Measurements from ENCODE around the gene HIPK3.
"Not testable (repeated sequence)": the region's sequence is repeated elsewhere in the genome, so short reads cannot be mapped to it uniquely, and the experiment has no call there.

Gene HIPK3

DNA sequence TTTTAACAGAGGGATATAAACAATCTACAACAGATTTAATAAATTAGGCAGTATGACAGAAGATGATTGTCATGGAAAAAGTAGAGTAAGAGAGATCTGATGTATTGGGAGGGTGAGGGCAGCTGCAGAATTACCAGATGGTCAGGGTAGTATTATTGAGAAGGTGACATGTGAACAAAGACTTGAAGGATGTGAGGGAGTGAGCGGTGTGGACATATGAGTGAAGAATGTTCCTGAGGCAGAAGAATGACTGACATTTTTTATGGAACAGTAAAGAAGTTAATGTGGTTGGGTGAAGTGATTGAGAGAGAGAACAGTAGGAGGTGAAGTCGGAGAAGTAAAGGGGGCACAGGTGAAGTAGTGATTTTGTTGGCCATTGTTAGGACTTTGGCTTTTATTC is 42.4 kb upstream of the HIPK3 start:
- DNase-seq (ENCODE audit: low read depth), result no peak
- TF ChIP-seq POLR2A (IDR thresholded peaks at IDR 0.05; ENCODE audit: extremely low read depth, insufficient read length), result no peak
- TF ChIP-seq, protein P1, sequence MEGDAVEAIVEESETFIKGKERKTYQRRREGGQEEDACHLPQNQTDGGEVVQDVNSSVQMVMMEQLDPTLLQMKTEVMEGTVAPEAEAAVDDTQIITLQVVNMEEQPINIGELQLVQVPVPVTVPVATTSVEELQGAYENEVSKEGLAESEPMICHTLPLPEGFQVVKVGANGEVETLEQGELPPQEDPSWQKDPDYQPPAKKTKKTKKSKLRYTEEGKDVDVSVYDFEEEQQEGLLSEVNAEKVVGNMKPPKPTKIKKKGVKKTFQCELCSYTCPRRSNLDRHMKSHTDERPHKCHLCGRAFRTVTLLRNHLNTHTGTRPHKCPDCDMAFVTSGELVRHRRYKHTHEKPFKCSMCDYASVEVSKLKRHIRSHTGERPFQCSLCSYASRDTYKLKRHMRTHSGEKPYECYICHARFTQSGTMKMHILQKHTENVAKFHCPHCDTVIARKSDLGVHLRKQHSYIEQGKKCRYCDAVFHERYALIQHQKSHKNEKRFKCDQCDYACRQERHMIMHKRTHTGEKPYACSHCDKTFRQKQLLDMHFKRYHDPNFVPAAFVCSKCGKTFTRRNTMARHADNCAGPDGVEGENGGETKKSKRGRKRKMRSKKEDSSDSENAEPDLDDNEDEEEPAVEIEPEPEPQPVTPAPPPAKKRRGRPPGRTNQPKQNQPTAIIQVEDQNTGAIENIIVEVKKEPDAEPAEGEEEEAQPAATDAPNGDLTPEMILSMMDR (IDR thresholded peaks at IDR 0.05; ENCODE audit: low read depth, low read length), result no peak
- TF ChIP-seq, protein P2, sequence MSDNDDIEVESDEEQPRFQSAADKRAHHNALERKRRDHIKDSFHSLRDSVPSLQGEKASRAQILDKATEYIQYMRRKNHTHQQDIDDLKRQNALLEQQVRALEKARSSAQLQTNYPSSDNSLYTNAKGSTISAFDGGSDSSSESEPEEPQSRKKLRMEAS (IDR thresholded peaks at IDR 0.05; ENCODE audit: low read depth, low read length), result no peak
- no peak for TF ChIP-seq MYC (IDR thresholded peaks at IDR 0.05; ENCODE audit: low read depth, low read length)
- H3K4me3 ChIP-seq (ENCODE audit: low read depth, low read length), result no peak overlapping the region

DNA sequence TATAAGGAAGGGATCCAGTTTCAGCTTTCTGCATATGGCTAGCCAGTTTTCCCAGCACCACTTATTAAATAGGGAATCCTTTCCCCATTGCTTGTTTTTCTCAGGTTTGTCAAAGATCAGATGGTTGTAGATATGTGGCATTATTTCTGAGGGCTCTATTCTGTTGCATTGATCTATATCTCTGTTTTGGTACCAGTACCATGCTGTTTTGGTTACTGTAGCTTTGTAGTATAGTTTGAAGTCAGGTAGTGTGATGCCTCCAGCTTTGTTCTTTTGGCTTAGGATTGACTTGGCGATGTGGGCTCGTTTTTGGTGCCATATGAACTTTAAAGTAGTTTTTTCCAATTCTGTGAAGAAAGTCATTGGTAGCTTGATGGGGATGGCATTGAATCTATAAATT is 40.5 kb upstream of the HIPK3 start:
- not testable (repeated sequence) for DNase-seq (ENCODE audit: low read depth); H3K4me3 ChIP-seq (ENCODE audit: low read depth, low read length)

DNA sequence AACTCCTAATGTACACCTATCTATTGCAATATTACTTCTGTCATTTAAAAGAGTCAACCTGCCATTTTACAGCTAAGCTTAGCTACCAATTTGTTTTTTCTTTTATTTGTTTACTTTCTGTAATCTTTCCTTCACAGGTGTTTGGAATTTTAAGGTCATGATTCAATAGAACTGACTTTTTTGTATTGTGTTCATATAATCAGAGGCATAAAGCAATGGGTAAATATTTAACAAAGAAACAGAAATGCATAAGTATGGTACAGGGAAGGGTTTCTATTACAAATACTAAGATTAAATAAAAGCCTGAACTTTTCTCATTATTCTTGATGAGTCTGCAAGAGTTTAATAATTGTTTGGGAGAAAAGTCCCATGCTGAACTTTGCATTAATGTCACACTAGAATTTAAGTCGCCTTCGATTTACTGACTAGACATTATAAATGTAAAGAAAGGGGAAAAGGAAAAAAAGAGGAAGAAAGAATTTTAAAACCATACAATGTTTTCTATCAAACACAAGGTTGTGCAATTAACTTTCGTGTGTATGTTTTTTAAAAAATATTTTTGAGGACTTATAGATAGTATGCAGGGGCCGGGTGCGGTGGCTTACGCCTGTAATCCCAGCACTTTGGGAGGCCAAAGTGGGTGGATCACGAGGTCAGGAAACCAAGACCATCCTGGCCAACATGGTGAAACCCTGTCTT is 35.0 kb upstream of the HIPK3 start:
- TF ChIP-seq, protein P1 (IDR thresholded peaks at IDR 0.05; ENCODE audit: low read depth, low read length), result no peak
- TF ChIP-seq, protein P2 (IDR thresholded peaks at IDR 0.05; ENCODE audit: low read depth, low read length), result no peak
- TF ChIP-seq POLR2A (IDR thresholded peaks at IDR 0.05; ENCODE audit: extremely low read depth, insufficient read length) (no peak), MYC (IDR thresholded peaks at IDR 0.05; ENCODE audit: low read depth, low read length) (no peak)
- DNase-seq (ENCODE audit: low read depth), result peak; percentile 15
- no peak overlapping the region for H3K4me3 ChIP-seq (ENCODE audit: low read depth, low read length)

DNA sequence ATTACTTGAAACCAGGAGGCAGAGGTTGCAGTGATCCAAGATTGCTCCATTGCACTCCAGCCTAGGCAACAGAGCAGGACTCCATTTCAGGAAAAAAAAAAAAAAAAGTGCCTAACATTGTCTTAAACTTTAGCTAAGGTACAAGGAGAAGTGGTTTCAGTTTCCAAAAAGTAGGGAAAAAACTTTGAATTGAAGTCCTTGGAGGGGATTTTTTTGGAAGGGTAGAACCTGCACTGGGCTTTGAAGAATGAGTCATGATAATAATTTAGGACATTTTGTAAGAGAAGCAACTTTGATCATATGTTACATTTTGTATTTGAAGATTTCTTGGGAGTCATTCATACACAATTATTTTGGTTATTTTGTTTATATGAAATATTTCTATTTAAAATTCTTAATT is 31.8 kb upstream of the HIPK3 start:
- DNase-seq (ENCODE audit: low read depth), result no peak
- TF ChIP-seq MYC (IDR thresholded peaks at IDR 0.05; ENCODE audit: low read depth, low read length), result no peak
- TF ChIP-seq, protein P1 (IDR thresholded peaks at IDR 0.05; ENCODE audit: low read depth, low read length), result no peak
- TF ChIP-seq POLR2A (IDR thresholded peaks at IDR 0.05; ENCODE audit: extremely low read depth, insufficient read length), result no peak
- TF ChIP-seq, protein P2 (IDR thresholded peaks at IDR 0.05; ENCODE audit: low read depth, low read length), result no peak
- H3K4me3 ChIP-seq (ENCODE audit: low read depth, low read length), result no peak overlapping the region

DNA sequence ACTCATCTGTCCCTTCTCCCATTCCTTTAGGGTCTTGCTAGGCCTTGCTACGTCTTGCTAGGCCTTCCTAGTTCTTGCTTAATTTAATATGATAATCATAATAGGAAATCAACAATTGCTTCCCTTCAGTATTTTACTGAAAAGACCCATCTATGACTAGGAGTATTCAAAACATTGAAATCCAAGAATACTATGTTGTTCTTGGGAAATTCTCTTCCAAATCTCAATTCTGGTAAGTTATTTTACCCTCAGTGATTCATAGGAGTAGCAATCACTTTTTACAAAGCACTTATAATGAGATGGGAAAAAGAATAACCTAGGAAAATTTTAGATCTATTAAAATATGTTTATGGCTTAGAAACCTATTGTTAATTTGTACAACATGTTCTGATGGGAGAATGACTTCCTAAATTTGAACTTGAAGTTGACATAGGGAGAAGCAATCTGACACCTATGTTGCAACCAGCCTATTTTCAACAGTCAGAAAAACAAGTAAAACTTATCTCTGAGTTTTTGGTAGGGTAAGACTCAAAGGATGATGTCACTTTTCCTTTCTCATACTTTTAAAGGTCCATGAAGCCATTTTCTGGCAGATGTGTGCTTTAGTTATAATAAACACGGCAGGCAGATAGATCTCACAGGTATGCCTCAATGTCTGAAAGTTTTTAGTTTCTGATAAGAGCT is 29.5 kb upstream of the HIPK3 start:
- TF ChIP-seq, protein P1 (IDR thresholded peaks at IDR 0.05; ENCODE audit: low read depth, low read length), result no peak
- TF ChIP-seq POLR2A (IDR thresholded peaks at IDR 0.05; ENCODE audit: extremely low read depth, insufficient read length), result no peak
- TF ChIP-seq MYC (IDR thresholded peaks at IDR 0.05; ENCODE audit: low read depth, low read length), result no peak
- TF ChIP-seq, protein P2 (IDR thresholded peaks at IDR 0.05; ENCODE audit: low read depth, low read length), result no peak
- no peak overlapping the region for H3K4me3 ChIP-seq (ENCODE audit: low read depth, low read length)
- peak; percentile 77 for DNase-seq (ENCODE audit: low read depth)

DNA sequence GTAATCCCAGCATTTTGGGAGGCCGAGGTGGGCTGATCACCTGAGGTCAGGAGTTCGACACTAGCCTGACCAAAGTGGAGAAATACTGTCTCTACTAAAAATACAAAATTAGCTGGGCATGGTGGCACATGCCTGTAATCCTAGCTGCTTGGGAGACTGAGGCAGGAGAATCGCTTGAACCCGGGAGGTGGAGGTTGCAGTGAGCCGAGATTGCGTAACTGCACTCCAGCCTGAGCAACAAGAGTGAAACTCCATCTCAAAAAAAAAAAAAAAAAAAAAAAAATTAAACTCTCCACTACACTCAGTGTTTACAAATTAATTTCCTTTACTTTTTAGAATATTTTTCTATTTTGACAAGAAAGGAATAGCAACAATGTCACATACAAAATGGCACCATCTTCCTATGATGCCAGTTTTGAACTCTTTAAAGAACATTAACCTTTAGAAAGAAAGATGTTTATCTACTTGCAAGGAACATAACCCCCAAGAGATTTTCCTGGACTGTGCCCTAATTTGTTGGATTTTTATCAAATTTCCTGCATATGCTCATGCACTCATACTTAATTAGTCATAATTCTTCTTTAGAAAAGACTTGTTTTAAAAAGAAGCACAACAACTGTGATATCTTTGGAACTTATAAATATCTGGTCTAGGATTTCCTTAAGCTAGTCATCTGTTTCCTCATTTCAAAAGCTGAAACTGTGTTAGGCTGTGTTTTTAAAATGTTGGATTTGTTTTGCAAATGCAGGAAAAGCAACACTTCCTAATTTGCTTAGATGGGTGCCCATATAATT is 22.6 kb upstream of the HIPK3 start:
- H3K4me3 ChIP-seq (ENCODE audit: low read depth, low read length), result no peak overlapping the region
- no peak for DNase-seq (ENCODE audit: low read depth)
- TF ChIP-seq MYC (IDR thresholded peaks at IDR 0.05; ENCODE audit: low read depth, low read length) (no peak), POLR2A (IDR thresholded peaks at IDR 0.05; ENCODE audit: extremely low read depth, insufficient read length) (no peak)
- TF ChIP-seq, protein P2 (IDR thresholded peaks at IDR 0.05; ENCODE audit: low read depth, low read length), result no peak
- TF ChIP-seq, protein P1 (IDR thresholded peaks at IDR 0.05; ENCODE audit: low read depth, low read length), result no peak

Data from NB4 (cell line).